Memory B cell (primary cell): Measurements from ENCODE around the gene CRTC1.

Source experiments
- ATAC-seq: fragments of 150-1000 bp; cut with Tn5 transposase; 2 replicates; pipeline ENCODE4 v1.10.0; 2021; ENCODE audit warnings: low read depth, mild to moderate bottlenecking, moderate library complexity
- DNase-seq, 2 donors: peaks; one replicate each; pipeline ENCODE4 v3.0.0; 2022; ENCODE audit warnings: low spot score in 2 of 2
- H3K27ac Mint-ChIP-seq: one replicate; pipeline ENCODE4 v1.8.0; 2022; ENCODE audit warnings: mild to moderate bottlenecking, moderate library complexity, mixed read lengths
- H3K27me3 Mint-ChIP-seq: one replicate; pipeline ENCODE4 v1.8.0; 2022; ENCODE audit warnings: mixed read lengths
- H3K36me3 Mint-ChIP-seq: one replicate; pipeline ENCODE4 v1.8.0; 2022; ENCODE audit warnings: mild to moderate bottlenecking, mixed read lengths
- H3K4me1 Mint-ChIP-seq: one replicate; pipeline ENCODE4 v1.8.0; 2022; ENCODE audit warnings: mixed read lengths
- H3K4me3 Mint-ChIP-seq: one replicate; pipeline ENCODE4 v1.8.0; 2022; ENCODE audit warnings: mild to moderate bottlenecking, moderate library complexity, mixed read lengths
- H3K9me3 Mint-ChIP-seq: one replicate; pipeline ENCODE4 v1.8.0; 2022; ENCODE audit warnings: mixed read lengths

Gene CRTC1

GRCh38 chr19:18756896-18757295 lies 73.4 kb downstream of the CRTC1 start:
- Mint-ChIP-seq H3K4me3 (no peak overlapping the region), H3K27me3 (no peaks in the 10 kb centered on the region), H3K4me1 (no peaks in the 10 kb centered on the region), H3K27ac (no peak overlapping the region), H3K9me3 (no peaks in the 10 kb centered on the region), H3K36me3 (peaks cover 10% of the 10 kb centered on the region)
- DNase-seq (no peak), ATAC-seq (no peak)

GRCh38 chr19:18759304-18759994 lies 76.0 kb downstream of the CRTC1 start:
- Mint-ChIP-seq H3K4me3 (no peak overlapping the region), H3K27ac (no peak overlapping the region), H3K27me3 (no peaks in the 10 kb centered on the region), H3K36me3 (peaks cover 2% of the 10 kb centered on the region), H3K4me1 (peaks cover under 1% of the 10 kb centered on the region), H3K9me3 (no peaks in the 10 kb centered on the region)
- no peak for ATAC-seq
- no peak for DNase-seq

GRCh38 chr19:18759995-18760426 lies 76.5 kb downstream of the CRTC1 start:
- Mint-ChIP-seq H3K36me3 (no peaks in the 10 kb centered on the region), H3K4me3 (no peak overlapping the region), H3K9me3 (no peaks in the 10 kb centered on the region), H3K4me1 (peaks cover 3% of the 10 kb centered on the region), H3K27ac (no peak overlapping the region), H3K27me3 (no peaks in the 10 kb centered on the region)
- no peak for ATAC-seq
- no peak for DNase-seq

- DNase-seq (no peak), ATAC-seq (no peak)
- no peaks in the 10 kb centered on the region for H3K36me3 Mint-ChIP-seq
Measured at GRCh38 chr19:18760440-18761383, 77.2 kb downstream of the CRTC1 start.

GRCh38 chr19:18761531-18762110 lies 78.1 kb downstream of the CRTC1 start:
- Mint-ChIP-seq H3K9me3 (no peaks in the 10 kb centered on the region), H3K4me3 (no peak overlapping the region), H3K4me1 (peaks cover 3% of the 10 kb centered on the region), H3K27ac (no peak overlapping the region), H3K36me3 (no peaks in the 10 kb centered on the region), H3K27me3 (no peaks in the 10 kb centered on the region)
- DNase-seq (no peak), ATAC-seq (no peak)

More at GRCh38 chr19:18760440-18761383, 77.2 kb downstream of the CRTC1 start:
- H3K27me3 Mint-ChIP-seq, result no peaks in the 10 kb centered on the region
- H3K4me3 Mint-ChIP-seq, result no peak overlapping the region
- H3K27ac Mint-ChIP-seq, result no peak overlapping the region
- no peaks in the 10 kb centered on the region for H3K9me3 Mint-ChIP-seq
- peaks cover 3% of the 10 kb centered on the region for H3K4me1 Mint-ChIP-seq

- Mint-ChIP-seq H3K36me3 (peaks cover 3% of the 10 kb centered on the region), H3K27me3 (no peaks in the 10 kb centered on the region), H3K4me1 (peaks cover 3% of the 10 kb centered on the region), H3K27ac (no peak overlapping the region), H3K4me3 (no peak overlapping the region), H3K9me3 (no peaks in the 10 kb centered on the region)
- DNase-seq (no peak), ATAC-seq (no peak)
Measured at GRCh38 chr19:18762125-18763023, 78.9 kb downstream of the CRTC1 start.

GRCh38 chr19:18763674-18764590 lies 80.5 kb downstream of the CRTC1 start:
- no peaks in the 10 kb centered on the region for H3K9me3 Mint-ChIP-seq
- H3K36me3 Mint-ChIP-seq, result peaks cover 3% of the 10 kb centered on the region
- no peak overlapping the region for H3K27ac Mint-ChIP-seq
- H3K27me3 Mint-ChIP-seq, result no peaks in the 10 kb centered on the region
- no peak overlapping the region for H3K4me3 Mint-ChIP-seq
- ATAC-seq (peak; percentile 32), DNase-seq (no peak)
- peaks cover 3% of the 10 kb centered on the region for H3K4me1 Mint-ChIP-seq

GRCh38 chr19:18764591-18765051 lies 81.1 kb downstream of the CRTC1 start:
- H3K36me3 Mint-ChIP-seq, result peaks cover 3% of the 10 kb centered on the region
- H3K4me1 Mint-ChIP-seq, result peaks cover 3% of the 10 kb centered on the region
- ATAC-seq, result no peak
- no peak overlapping the region for H3K27ac Mint-ChIP-seq
- H3K4me3 Mint-ChIP-seq, result no peak overlapping the region
- no peaks in the 10 kb centered on the region for H3K9me3 Mint-ChIP-seq
- DNase-seq, result no peak
- no peaks in the 10 kb centered on the region for H3K27me3 Mint-ChIP-seq

- Mint-ChIP-seq H3K36me3 (peaks cover 3% of the 10 kb centered on the region), H3K27me3 (no peaks in the 10 kb centered on the region), H3K27ac (no peak overlapping the region), H3K4me1 (peaks cover 3% of the 10 kb centered on the region), H3K9me3 (no peaks in the 10 kb centered on the region), H3K4me3 (no peak overlapping the region)
- no peak for ATAC-seq
- no peak for DNase-seq
Measured at GRCh38 chr19:18765224-18765623, 81.7 kb downstream of the CRTC1 start.

GRCh38 chr19:18768046-18768771 lies 84.7 kb downstream of the CRTC1 start:
- DNase-seq (no peak), ATAC-seq (no peak)
- no peaks in the 10 kb centered on the region for H3K27me3 Mint-ChIP-seq
- no peak overlapping the region for H3K4me3 Mint-ChIP-seq
- H3K4me1 Mint-ChIP-seq, result peaks cover 3% of the 10 kb centered on the region
- H3K27ac Mint-ChIP-seq, result no peak overlapping the region
- H3K36me3 Mint-ChIP-seq, result peaks cover 10% of the 10 kb centered on the region
- H3K9me3 Mint-ChIP-seq, result no peaks in the 10 kb centered on the region

GRCh38 chr19:18768997-18769891 lies 85.8 kb downstream of the CRTC1 start:
- peaks cover 10% of the 10 kb centered on the region for H3K36me3 Mint-ChIP-seq
- peaks cover 3% of the 10 kb centered on the region for H3K4me1 Mint-ChIP-seq
- no peak overlapping the region for H3K27ac Mint-ChIP-seq
- ATAC-seq (no peak), DNase-seq (no peak)
- no peak overlapping the region for H3K4me3 Mint-ChIP-seq
- no peaks in the 10 kb centered on the region for H3K27me3 Mint-ChIP-seq
- no peaks in the 10 kb centered on the region for H3K9me3 Mint-ChIP-seq
